Gastroesophageal sphincter (tissue), 4 donors: ENCODE measurements around the gene HPSE2. TPM values are rescaled to one million over a fixed set of nuclear protein-coding genes. Genes with fewer than 3 reads are reported as not detected.

ENCODE experiments used
- ATAC-seq: fragments of 150-250 bp; one replicate; pipeline ENCODE4 v1.9.1; 2016; ENCODE audit warnings: mild to moderate bottlenecking, moderate library complexity
- H3K27ac ChIP-seq, 4 donors: fragments of 200-600 bp; sonication (generic) in 3 of 4; 1 replicate in 3 of 4; 2 replicates in 1 of 4; pipeline ENCODE4 v1.5.1; 2016 to 2019
- H3K27me3 ChIP-seq: fragments of 200-600 bp; sonication (generic); one replicate; pipeline ENCODE4 v1.5.1; 2019
- H3K36me3 ChIP-seq, 2 donors: fragments of 200-600 bp; sonication (generic); one replicate each; pipeline ENCODE4 v1.5.1; 2019; ENCODE audit warnings: control low read depth in 1 of 2
- H3K4me1 ChIP-seq, 3 donors: fragments of 200-600 bp; sonication (generic); 1 replicate in 2 of 3; 2 replicates in 1 of 3; pipeline ENCODE4 v1.5.1; 2016 to 2019; ENCODE audit warnings: control low read depth in 2 of 3
- H3K4me3 ChIP-seq, 2 donors: fragments of 200-600 bp; sonication (generic); one replicate each; pipeline ENCODE4 v1.5.1; 2019; ENCODE audit warnings: mild to moderate bottlenecking in 1 of 2, moderate library complexity in 1 of 2
- H3K9me3 ChIP-seq, 3 donors: fragments of 200-600 bp; sonication (generic); one replicate each; pipeline ENCODE4 v1.5.1; 2017 to 2019; ENCODE audit warnings: control low read depth in 2 of 3
- CTCF ChIP-seq, 4 experiments: fragments of 200-600 bp in 2 of 4; fragments of 450-650 bp in 2 of 4; sonication (generic) in 1 of 4; IDR thresholded peaks; one replicate each; pipeline ENCODE4 v1.5.1; 2017 to 2019; ENCODE audit warnings: antibody characterized with exemption in 4 of 4, mild to moderate bottlenecking in 2 of 4, moderate library complexity in 2 of 4
- EP300 ChIP-seq: sonication (generic); formaldehyde crosslinking; IDR thresholded peaks from one replicate; pipeline ENCODE4 v1.6.1; 2017; ENCODE audit warnings: antibody characterized with exemption, mild to moderate bottlenecking
- POLR2A ChIP-seq, 2 donors: fragments of 450-650 bp; IDR thresholded peaks; one replicate each; pipeline ENCODE4 v1.6.1; 2017; ENCODE audit warnings: antibody characterized with exemption in 2 of 2, mild to moderate bottlenecking in 2 of 2, moderate library complexity in 1 of 2
- POLR2AphosphoS5 ChIP-seq: sonication (generic); formaldehyde crosslinking; IDR thresholded peaks from one replicate; pipeline ENCODE4 v1.6.1; 2017; ENCODE audit warnings: antibody characterized with exemption
- WGBS, 2 donors: methylation state at CpG; one replicate each; pipeline ENCODE4 v1.1.5; 2018; ENCODE audit warnings: low coverage in 1 of 2; 5-methylcytosine and 5-hydroxymethylcytosine counted together
- total RNA-seq, 4 donors: library from RNA; depleted of rRNA; stranded (reverse); fragments of >200 nt; gene quantifications; one replicate each; pipeline ENCODE4 v1.1.0, GENCODE V29; 2016

The HPSE2 gene
- total RNA-seq, 4 donors from 2014 or later = 19.1 to 74.5 (median 58.8) TPM

- H3K27me3 ChIP-seq = no peaks in the 10 kb centered on the region
- H3K4me3 ChIP-seq = no peak overlapping the region
- no peak for ATAC-seq
- no peak for TF ChIP-seq POLR2A (IDR thresholded peaks at IDR 0.05)
- no peak for TF ChIP-seq EP300
- no peak for TF ChIP-seq POLR2AphosphoS5
- no peak for TF ChIP-seq CTCF (IDR thresholded peaks at IDR 0.05)
- H3K36me3 ChIP-seq = no peaks in the 10 kb centered on the region
- no peak overlapping the region for H3K27ac ChIP-seq
- 63 to 66% methylated on average over 3 of the region's 3 CpGs for WGBS, 2 donors
- no peaks in the 10 kb centered on the region for H3K9me3 ChIP-seq
- peaks cover 0 to 7% (median 0%) of the 10 kb centered on the region in 3 donors for H3K4me1 ChIP-seq
Measured at GRCh38 chr10:98899018-98899417, 336.6 kb downstream of the HPSE2 start.

GRCh38 chr10:98892523-98892922, 343.1 kb downstream of the HPSE2 start:
- Histone ChIP-seq H3K36me3 (no peaks in the 10 kb centered on the region), H3K27ac (no peak overlapping the region), H3K4me3 (no peak overlapping the region), H3K27me3 (no peaks in the 10 kb centered on the region), H3K4me1 (no peaks in the 10 kb centered on the region), H3K9me3 (no peaks in the 10 kb centered on the region)
- no peak for TF ChIP-seq POLR2A (IDR thresholded peaks at IDR 0.05)
- no peak for TF ChIP-seq POLR2AphosphoS5
- TF ChIP-seq EP300 = no peak
- TF ChIP-seq CTCF (IDR thresholded peaks at IDR 0.05) = no peak
- 77 to 82% methylated on average over 1 of the region's 1 CpG for WGBS, 2 donors
- ATAC-seq = no peak

- WGBS, 2 donors = 67 to 87% methylated on average over 1 of the region's 1 CpG
Measured at GRCh38 chr10:98886686-98887085, 349.0 kb downstream of the HPSE2 start.

GRCh38 chr10:98885378-98885777, 350.3 kb downstream of the HPSE2 start:
- Histone ChIP-seq H3K27me3 (no peaks in the 10 kb centered on the region), H3K4me3 (no peak overlapping the region), H3K36me3 (no peaks in the 10 kb centered on the region), H3K9me3 (no peaks in the 10 kb centered on the region), H3K27ac (no peak overlapping the region), H3K4me1 (peaks cover 0 to 6% (median 3%) of the 10 kb centered on the region in 3 donors)
- TF ChIP-seq EP300 = no peak
- no peak for TF ChIP-seq POLR2AphosphoS5
- no peak for ATAC-seq

More at GRCh38 chr10:98886686-98887085, 349.0 kb downstream of the HPSE2 start:
- Histone ChIP-seq H3K27ac (no peak overlapping the region), H3K4me3 (no peak overlapping the region), H3K27me3 (no peaks in the 10 kb centered on the region), H3K9me3 (no peaks in the 10 kb centered on the region), H3K4me1 (no peaks in the 10 kb centered on the region), H3K36me3 (no peaks in the 10 kb centered on the region)
- ATAC-seq = no peak
- TF ChIP-seq CTCF (IDR thresholded peaks at IDR 0.05) = no peak
- no peak for TF ChIP-seq EP300
- no peak for TF ChIP-seq POLR2AphosphoS5
- no peak for TF ChIP-seq POLR2A (IDR thresholded peaks at IDR 0.05)

- no peaks in the 10 kb centered on the region for H3K36me3 ChIP-seq
- no peaks in the 10 kb centered on the region for H3K9me3 ChIP-seq
- ATAC-seq = no peak
- H3K4me1 ChIP-seq = peaks cover 0 to 24% (median 6%) of the 10 kb centered on the region in 3 donors
- no peak overlapping the region for H3K27ac ChIP-seq
- TF ChIP-seq EP300 (no peak), CTCF (IDR thresholded peaks at IDR 0.05) (no peak), POLR2AphosphoS5 (no peak), POLR2A (IDR thresholded peaks at IDR 0.05) (no peak)
- H3K27me3 ChIP-seq = no peaks in the 10 kb centered on the region
- H3K4me3 ChIP-seq = no peak overlapping the region
- 100% methylated on average over 1 of the region's 1 CpG; no CpG with 5 or more reads in 1 of the 2 donors for WGBS, 2 donors
Measured at GRCh38 chr10:98881789-98882188, 353.9 kb downstream of the HPSE2 start.
